Gastrocnemius medialis (tissue), 4 donors: ENCODE measurements around the gene CARD9. TPM values are rescaled to one million over a fixed set of nuclear protein-coding genes. Genes with fewer than 3 reads are reported as not detected.

Experiments used
- ATAC-seq, 2 donors: fragments of 150-250 bp; one replicate each; pipeline ENCODE4 v1.9.1; 2016
- DNase-seq, 2 donors: peaks; one replicate each; pipeline ENCODE4 v3.0.0-alpha.2; 2019
- H3K27ac ChIP-seq, 4 donors: fragments of 200-600 bp; sonication (generic); 1 replicate in 1 of 4; 2 replicates in 3 of 4; pipeline ENCODE4 v1.5.1; 2016 to 2018; ENCODE audit warnings: mild to moderate bottlenecking in 2 of 4, moderate library complexity in 1 of 4
- H3K27me3 ChIP-seq, 3 donors: fragments of 200-600 bp; sonication (generic) in 2 of 3; 1 replicate in 1 of 3; 2 replicates in 2 of 3; pipeline versions ENCODE4 v1.5.1 to v1.6.0; 2016 to 2019; ENCODE audit warnings: mild to moderate bottlenecking in 1 of 3, moderate library complexity in 1 of 3
- H3K36me3 ChIP-seq, 2 donors: fragments of 200-600 bp; sonication (generic) in 1 of 2; one replicate each; pipeline ENCODE4 v1.5.1; 2017 to 2018
- H3K4me1 ChIP-seq, 2 donors: fragments of 200-600 bp; sonication (generic) in 1 of 2; one replicate each; pipeline ENCODE4 v1.5.1; 2016 to 2017; ENCODE audit warnings: mild to moderate bottlenecking in 2 of 2
- H3K4me3 ChIP-seq, 4 donors: fragments of 200-600 bp; sonication (generic) in 3 of 4; 1 replicate in 1 of 4; 2 replicates in 3 of 4; pipeline ENCODE4 v1.5.1; 2016 to 2019; ENCODE audit warnings: mild to moderate bottlenecking in 2 of 4
- H3K9me3 ChIP-seq, 3 donors: fragments of 200-600 bp; sonication (generic) in 2 of 3; 1 replicate in 1 of 3; 2 replicates in 2 of 3; pipeline ENCODE4 v1.5.1; 2016 to 2019
- CTCF ChIP-seq, 5 experiments: fragments of 450-650 bp in 3 of 5; fragments of 200-600 bp in 2 of 5; sonication (generic) in 2 of 5; IDR thresholded peaks in 4 of 5; conservative IDR thresholded peaks in 1 of 5; 1 replicate in 4 of 5; 2 replicates in 1 of 5; pipeline ENCODE4 v1.5.1; 2016 to 2019; ENCODE audit warnings: antibody characterized with exemption in 5 of 5, mild to moderate bottlenecking in 3 of 5, moderate library complexity in 3 of 5
- POLR2A ChIP-seq, 2 donors: fragments of 450-650 bp; IDR thresholded peaks; one replicate each; pipeline ENCODE4 v1.6.1; 2017; ENCODE audit warnings: antibody characterized with exemption in 2 of 2, mild to moderate bottlenecking in 2 of 2, moderate library complexity in 2 of 2
- in situ Hi-C, 4 donors: fragments of 200-750 bp; cut with MboI; loops; one replicate each; pipeline versions ENCODE4 v1.15.0 to v1.8.0; 2017; ENCODE audit warnings: low sequenced_read_pairs in 4 of 4
- intact Hi-C: fragments of 100-400 bp; cut with DNase I; formaldehyde crosslinking; loops from one replicate; pipeline ENCODE4 v1.15.1; 2023; ENCODE audit warnings: low total_unique reads
- total RNA-seq, 4 donors: library from RNA; depleted of rRNA; stranded (reverse); fragments of >200 nt; gene quantifications; one replicate each; pipeline versions ENCODE4 v1.1.0 to v1.2.3, GENCODE V29; 2016

Gene CARD9
- total RNA-seq, 4 donors from 2014 or later: 0.34 to 1.2 (median 0.69) TPM

- intact Hi-C loops: no loop called here
- TF ChIP-seq CTCF (IDR thresholded peaks at IDR 0.05 in 4 of 5, conservative IDR thresholded peaks at IDR 0.05 in 1 of 5): no peak
- no peak for TF ChIP-seq POLR2A (IDR thresholded peaks at IDR 0.05)
- H3K4me1 ChIP-seq: peaks cover 0 to 5% of the 10 kb centered on the region in 2 donors
These were observed 26.5 kb downstream of the CARD9 start for GRCh38 chr9:136346927-136347465.

GRCh38 chr9:136346157-136346481 is 27.4 kb downstream of the CARD9 start:
- DNase-seq (no peak), ATAC-seq (no peak)
- Histone ChIP-seq H3K27me3 (peaks cover 7 to 33% (median 20%) of the 10 kb centered on the region in 3 donors), H3K36me3 (no peaks in the 10 kb centered on the region), H3K4me3 (no peak overlapping the region), H3K27ac (no peak overlapping the region), H3K9me3 (no peaks in the 10 kb centered on the region), H3K4me1 (peaks cover 0 to 5% of the 10 kb centered on the region in 2 donors)
- intact Hi-C loops: no loop called here
- TF ChIP-seq POLR2A (IDR thresholded peaks at IDR 0.05) (no peak), CTCF (IDR thresholded peaks at IDR 0.05 in 4 of 5, conservative IDR thresholded peaks at IDR 0.05 in 1 of 5) (no peak)
- in situ Hi-C loops: no loop called here

More at GRCh38 chr9:136346927-136347465, 26.5 kb downstream of the CARD9 start:
- H3K36me3 ChIP-seq: no peaks in the 10 kb centered on the region
- no peak overlapping the region for H3K4me3 ChIP-seq
- DNase-seq (no peak), ATAC-seq (no peak)
- H3K27ac ChIP-seq: no peak overlapping the region
- in situ Hi-C loops: no loop called here
- H3K9me3 ChIP-seq: no peaks in the 10 kb centered on the region
- peaks cover 7 to 33% (median 14%) of the 10 kb centered on the region in 3 donors for H3K27me3 ChIP-seq

GRCh38 chr9:136345281-136346156 is 27.9 kb downstream of the CARD9 start:
- Histone ChIP-seq H3K36me3 (no peaks in the 10 kb centered on the region), H3K4me1 (peaks cover 0 to 5% of the 10 kb centered on the region in 2 donors), H3K9me3 (no peaks in the 10 kb centered on the region), H3K27ac (no peak overlapping the region), H3K4me3 (peak overlapping the region in 1 of 4 donors; percentile 22), H3K27me3 (peaks cover 7 to 33% (median 20%) of the 10 kb centered on the region in 3 donors)
- intact Hi-C loops: no loop called here
- DNase-seq (peak in 1 of 2 donors; percentile 39), ATAC-seq (peak; percentile 40 to 46)
- TF ChIP-seq CTCF (IDR thresholded peaks at IDR 0.05 in 4 of 5, conservative IDR thresholded peaks at IDR 0.05 in 1 of 5) (peak in 1 of 5 experiments; percentile 17), POLR2A (IDR thresholded peaks at IDR 0.05) (no peak)
- in situ Hi-C loops: no loop called here

- intact Hi-C loops: no loop called here
- in situ Hi-C loops: no loop called here
- peaks cover 0 to 5% of the 10 kb centered on the region in 2 donors for H3K4me1 ChIP-seq
- no peak for DNase-seq
- H3K27ac ChIP-seq: no peak overlapping the region
- no peak for TF ChIP-seq POLR2A (IDR thresholded peaks at IDR 0.05)
- no peak for TF ChIP-seq CTCF (IDR thresholded peaks at IDR 0.05 in 4 of 5, conservative IDR thresholded peaks at IDR 0.05 in 1 of 5)
- no peak overlapping the region for H3K4me3 ChIP-seq
- no peak for ATAC-seq
- H3K36me3 ChIP-seq: no peaks in the 10 kb centered on the region
- peaks cover 7 to 33% (median 20%) of the 10 kb centered on the region in 3 donors for H3K27me3 ChIP-seq
- no peaks in the 10 kb centered on the region for H3K9me3 ChIP-seq
These were observed 28.8 kb downstream of the CARD9 start for GRCh38 chr9:136344544-136345280.
